ENCODE measurements around the gene SLC2A14. TPM values are rescaled to one million over a fixed set of nuclear protein-coding genes. Genes with fewer than 3 reads are reported as not detected.
"Not testable (repeated sequence)": the region's sequence is repeated elsewhere in the genome, so short reads cannot be mapped to it uniquely, and the experiment has no call there.

Gene SLC2A14
- total RNA-seq, 1 experiment from 2014 or later: not detected

GRCh38 chr12:7847226-7848097, 25.3 kb downstream of the SLC2A14 start:
- H3K9me2 ChIP-seq (replicated peaks; ENCODE audit: insufficient read depth, low read length); H3K36me3 ChIP-seq (ENCODE audit: insufficient read depth, low read length); H3K4me2 ChIP-seq (ENCODE audit: low read depth, low read length, poor library complexity, severe bottlenecking); H2AFZ ChIP-seq (ENCODE audit: low read length); H3K4me3 ChIP-seq (ENCODE audit: low read length); H3K27ac ChIP-seq (ENCODE audit: low read length); H3K9ac ChIP-seq (ENCODE audit: low read length); DNase-seq; H3K27me3 ChIP-seq (ENCODE audit: low read length); H4K20me1 ChIP-seq (ENCODE audit: insufficient read depth, low read depth, low read length); H3K79me2 ChIP-seq (ENCODE audit: low read length); H3K4me1 ChIP-seq (ENCODE audit: low read length); H3K9me3 ChIP-seq (ENCODE audit: low read length): not testable (repeated sequence)

DNA sequence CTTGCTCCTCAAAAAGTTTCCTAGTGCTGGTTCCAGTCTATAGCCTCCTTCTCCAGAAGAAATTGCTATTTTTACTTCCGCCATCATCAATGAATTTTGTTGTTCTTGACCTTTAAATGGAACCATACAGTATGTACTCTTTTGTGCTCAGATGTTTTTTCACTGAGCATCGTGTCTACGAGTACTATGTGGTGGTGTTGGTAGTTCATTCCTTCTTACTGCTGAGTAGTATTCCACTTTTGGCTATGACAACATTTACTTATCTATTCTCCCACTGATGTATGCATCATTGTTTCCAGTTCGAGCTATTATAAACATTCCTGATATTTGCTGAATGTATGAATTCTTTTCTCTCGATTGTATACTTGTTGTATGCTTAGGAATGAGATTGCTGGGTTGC, 28.6 kb downstream of the SLC2A14 start:
- Histone ChIP-seq H3K36me3 (ENCODE audit: insufficient read depth, low read length) (no peaks in the 10 kb centered on the region), H3K4me2 (ENCODE audit: low read depth, low read length, poor library complexity, severe bottlenecking) (no peak overlapping the region), H3K4me1 (ENCODE audit: low read length) (no peaks in the 10 kb centered on the region), H3K27me3 (ENCODE audit: low read length) (no peaks in the 10 kb centered on the region), H3K9me3 (ENCODE audit: low read length) (no peaks in the 10 kb centered on the region), H3K79me2 (ENCODE audit: low read length) (no peaks in the 10 kb centered on the region), H3K9me2 (replicated peaks; ENCODE audit: insufficient read depth, low read length) (no peaks in the 10 kb centered on the region), H3K27ac (ENCODE audit: low read length) (no peak overlapping the region), H4K20me1 (ENCODE audit: insufficient read depth, low read depth, low read length) (no peaks in the 10 kb centered on the region), H3K4me3 (ENCODE audit: low read length) (no peak overlapping the region), H3K9ac (ENCODE audit: low read length) (no peak overlapping the region), H2AFZ (ENCODE audit: low read length) (no peak overlapping the region)
- DNase-seq: no peak

- not testable (repeated sequence) for DNase-seq; H3K79me2 ChIP-seq (ENCODE audit: low read length); H3K4me3 ChIP-seq (ENCODE audit: low read length); H3K27ac ChIP-seq (ENCODE audit: low read length); H3K9me3 ChIP-seq (ENCODE audit: low read length); H2AFZ ChIP-seq (ENCODE audit: low read length); H3K9ac ChIP-seq (ENCODE audit: low read length); H3K9me2 ChIP-seq (replicated peaks; ENCODE audit: insufficient read depth, low read length); H3K4me2 ChIP-seq (ENCODE audit: low read depth, low read length, poor library complexity, severe bottlenecking); H4K20me1 ChIP-seq (ENCODE audit: insufficient read depth, low read depth, low read length); H3K4me1 ChIP-seq (ENCODE audit: low read length); H3K27me3 ChIP-seq (ENCODE audit: low read length); H3K36me3 ChIP-seq (ENCODE audit: insufficient read depth, low read length)
Observed at GRCh38 chr12:7843583-7843982, 29.1 kb downstream of the SLC2A14 start.

DNA sequence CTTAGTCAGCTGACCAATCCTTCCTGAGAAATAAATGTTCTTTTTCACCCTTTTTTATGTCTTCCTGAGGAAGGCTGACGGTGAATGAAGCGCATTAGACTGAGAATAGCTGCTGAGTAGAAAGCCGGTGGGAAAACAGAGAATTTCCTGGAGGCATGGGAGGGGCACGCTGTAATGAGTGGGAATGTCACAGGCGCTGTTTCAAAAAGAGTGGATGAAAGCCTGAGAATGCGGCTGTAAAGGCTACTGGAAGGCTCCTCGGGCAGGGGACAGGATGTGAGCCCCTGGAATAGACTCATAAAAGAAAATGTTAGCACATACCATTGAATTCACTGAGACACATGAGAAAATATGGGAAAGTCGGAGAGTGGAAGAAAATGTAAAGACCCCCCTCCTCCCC, 29.6 kb downstream of the SLC2A14 start:
- not testable (repeated sequence) for H3K4me2 ChIP-seq (ENCODE audit: low read depth, low read length, poor library complexity, severe bottlenecking); H3K27ac ChIP-seq (ENCODE audit: low read length); H2AFZ ChIP-seq (ENCODE audit: low read length); H3K9me3 ChIP-seq (ENCODE audit: low read length); H3K27me3 ChIP-seq (ENCODE audit: low read length); H4K20me1 ChIP-seq (ENCODE audit: insufficient read depth, low read depth, low read length); H3K4me1 ChIP-seq (ENCODE audit: low read length); H3K9ac ChIP-seq (ENCODE audit: low read length); H3K4me3 ChIP-seq (ENCODE audit: low read length); H3K36me3 ChIP-seq (ENCODE audit: insufficient read depth, low read length); H3K9me2 ChIP-seq (replicated peaks; ENCODE audit: insufficient read depth, low read length); H3K79me2 ChIP-seq (ENCODE audit: low read length); DNase-seq

DNA sequence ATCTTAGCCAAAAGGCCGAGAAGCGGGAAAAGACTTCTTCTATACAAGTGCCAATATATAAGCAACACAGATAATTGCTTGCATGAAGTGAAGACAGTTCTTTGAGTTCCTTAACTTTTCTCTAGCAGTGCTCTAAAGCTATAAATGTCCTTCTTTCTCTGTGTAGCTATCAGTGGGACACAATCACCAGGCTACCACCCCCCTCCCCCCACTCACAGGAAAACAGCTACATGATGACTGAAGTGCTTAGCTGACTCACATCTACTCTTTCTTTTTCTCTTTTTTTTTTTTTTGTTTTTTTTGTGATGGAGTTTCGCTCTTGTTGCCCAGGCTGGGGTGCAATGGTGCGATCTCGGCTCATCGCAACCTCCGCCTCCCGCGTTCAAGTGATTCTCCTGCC, 30.3 kb downstream of the SLC2A14 start:
- not testable (repeated sequence) for H3K9me3 ChIP-seq (ENCODE audit: low read length); H3K79me2 ChIP-seq (ENCODE audit: low read length); H3K4me3 ChIP-seq (ENCODE audit: low read length); DNase-seq; H3K27ac ChIP-seq (ENCODE audit: low read length); H3K9ac ChIP-seq (ENCODE audit: low read length); H3K9me2 ChIP-seq (replicated peaks; ENCODE audit: insufficient read depth, low read length); H2AFZ ChIP-seq (ENCODE audit: low read length); H3K4me1 ChIP-seq (ENCODE audit: low read length); H4K20me1 ChIP-seq (ENCODE audit: insufficient read depth, low read depth, low read length); H3K27me3 ChIP-seq (ENCODE audit: low read length); H3K4me2 ChIP-seq (ENCODE audit: low read depth, low read length, poor library complexity, severe bottlenecking); H3K36me3 ChIP-seq (ENCODE audit: insufficient read depth, low read length)

DNA sequence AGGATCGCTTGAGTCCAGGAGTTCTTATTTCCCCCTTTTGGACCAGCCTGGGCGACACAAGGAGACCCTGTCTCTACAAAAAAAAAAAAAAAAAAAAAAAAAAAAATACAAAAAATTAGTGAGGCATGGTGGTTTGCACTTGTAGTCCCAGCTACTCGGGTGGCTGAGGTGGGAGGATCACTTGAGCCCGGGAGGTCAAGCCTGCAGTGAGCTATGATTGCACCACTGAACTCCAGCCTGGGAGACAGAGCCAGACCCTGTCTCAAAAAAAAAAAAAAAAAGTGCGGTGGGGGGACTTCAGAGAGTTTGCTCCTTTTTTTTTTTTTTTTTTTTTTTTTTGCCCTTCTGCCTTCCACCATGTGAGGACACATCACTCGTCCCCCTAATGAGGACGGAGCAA, 32.9 kb downstream of the SLC2A14 start:
- not testable (repeated sequence) for H3K9me3 ChIP-seq (ENCODE audit: low read length); H3K4me2 ChIP-seq (ENCODE audit: low read depth, low read length, poor library complexity, severe bottlenecking); H3K4me3 ChIP-seq (ENCODE audit: low read length); H3K27me3 ChIP-seq (ENCODE audit: low read length); H3K9me2 ChIP-seq (replicated peaks; ENCODE audit: insufficient read depth, low read length); H4K20me1 ChIP-seq (ENCODE audit: insufficient read depth, low read depth, low read length); H2AFZ ChIP-seq (ENCODE audit: low read length); H3K9ac ChIP-seq (ENCODE audit: low read length); DNase-seq; H3K4me1 ChIP-seq (ENCODE audit: low read length); H3K36me3 ChIP-seq (ENCODE audit: insufficient read depth, low read length); H3K79me2 ChIP-seq (ENCODE audit: low read length); H3K27ac ChIP-seq (ENCODE audit: low read length)

DNA sequence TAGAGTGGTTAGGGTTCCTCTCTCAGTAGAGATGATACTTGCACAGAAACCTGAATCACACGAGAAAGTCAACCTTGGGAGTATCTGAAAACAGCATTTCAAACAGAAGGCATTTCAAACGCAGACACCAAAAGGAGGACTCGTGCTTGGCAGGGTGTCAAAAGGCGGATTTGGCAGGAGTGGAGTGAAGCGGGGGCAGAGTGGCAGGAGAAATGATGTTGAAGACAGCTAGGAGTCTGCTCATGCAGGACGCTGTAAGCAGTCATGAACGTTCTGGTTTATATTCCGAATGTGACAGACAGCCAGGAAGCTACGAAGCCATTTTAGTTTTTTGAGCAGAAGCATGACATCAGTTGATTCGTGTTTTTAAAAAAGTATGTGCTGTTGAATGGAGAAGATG, 33.5 kb downstream of the SLC2A14 start:
- H4K20me1 ChIP-seq (ENCODE audit: insufficient read depth, low read depth, low read length); H2AFZ ChIP-seq (ENCODE audit: low read length); H3K9me2 ChIP-seq (replicated peaks; ENCODE audit: insufficient read depth, low read length); DNase-seq; H3K36me3 ChIP-seq (ENCODE audit: insufficient read depth, low read length); H3K79me2 ChIP-seq (ENCODE audit: low read length); H3K4me1 ChIP-seq (ENCODE audit: low read length); H3K9ac ChIP-seq (ENCODE audit: low read length); H3K4me2 ChIP-seq (ENCODE audit: low read depth, low read length, poor library complexity, severe bottlenecking); H3K4me3 ChIP-seq (ENCODE audit: low read length); H3K9me3 ChIP-seq (ENCODE audit: low read length); H3K27ac ChIP-seq (ENCODE audit: low read length); H3K27me3 ChIP-seq (ENCODE audit: low read length): not testable (repeated sequence)

DNA sequence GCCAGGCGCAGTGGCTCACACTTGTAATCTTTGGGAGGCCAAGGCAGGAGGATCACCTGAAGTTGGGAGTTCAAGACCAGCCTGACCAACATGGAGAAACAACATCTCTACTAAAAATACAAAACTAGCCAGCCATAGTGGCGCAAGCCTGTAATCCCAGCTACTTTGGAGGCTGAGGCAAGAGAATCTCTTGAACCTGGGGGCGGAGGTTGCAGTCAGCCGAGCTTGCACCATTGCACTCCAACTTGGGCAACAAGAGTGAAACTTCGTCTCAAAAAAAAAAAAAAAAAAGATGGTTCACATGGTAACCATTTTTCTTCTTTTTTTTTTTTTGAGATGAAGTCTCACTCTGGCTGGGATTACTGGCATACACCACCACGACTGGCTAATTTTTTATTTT, 35.3 kb downstream of the SLC2A14 start:
- Histone ChIP-seq H3K27ac (ENCODE audit: low read length) (no peak overlapping the region), H3K79me2 (ENCODE audit: low read length) (no peaks in the 10 kb centered on the region), H3K9me3 (ENCODE audit: low read length) (no peaks in the 10 kb centered on the region), H3K4me1 (ENCODE audit: low read length) (no peaks in the 10 kb centered on the region), H3K27me3 (ENCODE audit: low read length) (no peaks in the 10 kb centered on the region), H3K36me3 (ENCODE audit: insufficient read depth, low read length) (no peaks in the 10 kb centered on the region), H3K9ac (ENCODE audit: low read length) (no peak overlapping the region), H3K4me2 (ENCODE audit: low read depth, low read length, poor library complexity, severe bottlenecking) (no peak overlapping the region), H3K4me3 (ENCODE audit: low read length) (no peak overlapping the region), H4K20me1 (ENCODE audit: insufficient read depth, low read depth, low read length) (no peaks in the 10 kb centered on the region), H3K9me2 (replicated peaks; ENCODE audit: insufficient read depth, low read length) (no peaks in the 10 kb centered on the region), H2AFZ (ENCODE audit: low read length) (no peak overlapping the region)
- no peak for DNase-seq
